UCSD-AML1 (cell line): Measurements from ENCODE around the gene PRR7.
"Not testable (repeated sequence)": the region's sequence is repeated elsewhere in the genome, so short reads cannot be mapped to it uniquely, and the experiment has no call there.

ENCODE experiments used
- DNase-seq: peaks from one replicate; lab custom pipeline; 2025; ENCODE audit not compliant: unreplicated experiment; lab: John Stamatoyannopoulos, UW

The PRR7 gene

GRCh38 chr5:177446200-177447065, at the start of gene PRR7:
TSS of gene PRR7 (plus strand) at chr5:177446814. CDS start at chr5:177455068, 8,254 bp downstream.
- peak; percentile 78 for DNase-seq

GRCh38 chr5:177397875-177398390, 48.7 kb upstream of the PRR7 start:
- DNase-seq, result no peak

GRCh38 chr5:177399997-177400868, 46.4 kb upstream of the PRR7 start, which contains the start of gene PFN3:
TSS of gene PFN3 (minus strand) at chr5:177400661. CDS start at chr5:177400576, 85 bp downstream.
- DNase-seq, result no peak

- DNase-seq, result no peak
Observed at GRCh38 chr5:177402271-177403043, 44.2 kb upstream of the PRR7 start.

GRCh38 chr5:177403102-177403791, 43.4 kb upstream of the PRR7 start:
- DNase-seq, result no peak

- DNase-seq, result peak; percentile 89
Observed at GRCh38 chr5:177403792-177404640, 42.6 kb upstream of the PRR7 start.

GRCh38 chr5:177404641-177405179, 41.9 kb upstream of the PRR7 start:
- no peak for DNase-seq

GRCh38 chr5:177405312-177405711, 41.3 kb upstream of the PRR7 start:
- no peak for DNase-seq

GRCh38 chr5:177405805-177406204, 40.8 kb upstream of the PRR7 start:
- peak; percentile 80 for DNase-seq

- no peak for DNase-seq
Observed at GRCh38 chr5:177409043-177409801, 37.4 kb upstream of the PRR7 start, which contains the start of gene F12. TSS of gene F12 (minus strand) at chr5:177409564. CDS start at chr5:177409527, 37 bp downstream.

GRCh38 chr5:177410575-177410974, 36.0 kb upstream of the PRR7 start:
- DNase-seq, result no peak

GRCh38 chr5:177412603-177413233, 33.9 kb upstream of the PRR7 start:
- DNase-seq, result no peak

GRCh38 chr5:177414481-177414880, 32.1 kb upstream of the PRR7 start:
- DNase-seq, result no peak

- DNase-seq, result not testable (repeated sequence)
Observed at GRCh38 chr5:177417081-177417480, 29.5 kb upstream of the PRR7 start.

- DNase-seq, result no peak
Observed at GRCh38 chr5:177419046-177419445, 27.6 kb upstream of the PRR7 start.

GRCh38 chr5:177420472-177420871, 26.1 kb upstream of the PRR7 start:
- not testable (repeated sequence) for DNase-seq

- no peak for DNase-seq
Observed at GRCh38 chr5:177421062-177421798, 25.4 kb upstream of the PRR7 start.
